Effector CD4-positive, alpha-beta T cell (primary cell): Measurements from ENCODE around the gene POU6F2.

Experiments used
- DNase-seq: peaks from one replicate; pipeline ENCODE4 v3.0.0-alpha.2; 2020

The POU6F2 gene

GRCh38 chr7:39195967-39196366, 218.3 kb downstream of the POU6F2 start:
- no peak for DNase-seq

- no peak for DNase-seq
Observed at GRCh38 chr7:39197831-39198230, 220.1 kb downstream of the POU6F2 start.

- DNase-seq: no peak
Observed at GRCh38 chr7:39198556-39198955, 220.8 kb downstream of the POU6F2 start.

GRCh38 chr7:39199006-39199405, 221.3 kb downstream of the POU6F2 start:
- DNase-seq: no peak

- no peak for DNase-seq
Observed at GRCh38 chr7:39199951-39200350, 222.2 kb downstream of the POU6F2 start.

- DNase-seq: no peak
Observed at GRCh38 chr7:39202041-39202440, 224.3 kb downstream of the POU6F2 start.

GRCh38 chr7:39210362-39210761, 232.7 kb downstream of the POU6F2 start:
- DNase-seq: no peak

GRCh38 chr7:39211581-39211980, 233.9 kb downstream of the POU6F2 start:
- no peak for DNase-seq

- no peak for DNase-seq
Observed at GRCh38 chr7:39212876-39213275, 235.2 kb downstream of the POU6F2 start.

GRCh38 chr7:39217783-39218182, 240.1 kb downstream of the POU6F2 start:
- no peak for DNase-seq

- DNase-seq: no peak
Observed at GRCh38 chr7:39219869-39220268, 242.2 kb downstream of the POU6F2 start.

GRCh38 chr7:39221901-39222300, 244.2 kb downstream of the POU6F2 start:
- DNase-seq: no peak

- no peak for DNase-seq
Observed at GRCh38 chr7:39228946-39229345, 251.2 kb downstream of the POU6F2 start.

- no peak for DNase-seq
Observed at GRCh38 chr7:39233851-39234529, 256.3 kb downstream of the POU6F2 start.

- DNase-seq: no peak
Observed at GRCh38 chr7:39238234-39238869, 260.6 kb downstream of the POU6F2 start.

- DNase-seq: no peak
Observed at GRCh38 chr7:39240864-39241263, 263.2 kb downstream of the POU6F2 start.

GRCh38 chr7:39247576-39247975, 269.9 kb downstream of the POU6F2 start:
- no peak for DNase-seq

- DNase-seq: no peak
Observed at GRCh38 chr7:39248041-39248691, 270.5 kb downstream of the POU6F2 start.

- no peak for DNase-seq
Observed at GRCh38 chr7:39248692-39249090, 271.0 kb downstream of the POU6F2 start.

GRCh38 chr7:39249635-39250152, 272.0 kb downstream of the POU6F2 start:
- no peak for DNase-seq

GRCh38 chr7:39252916-39253315, 275.2 kb downstream of the POU6F2 start:
- no peak for DNase-seq

- DNase-seq: no peak
Observed at GRCh38 chr7:39259391-39260003, 281.8 kb downstream of the POU6F2 start.

GRCh38 chr7:39260279-39260844, 282.7 kb downstream of the POU6F2 start:
- DNase-seq: no peak
